HFFc6 (cell line): ENCODE data around the gene MAPKBP1. TPM values are rescaled to one million over a fixed set of nuclear protein-coding genes. Genes with fewer than 3 reads are reported as not detected.

Source experiments
- DNase-seq: peaks from one replicate; pipeline ENCODE4 v3.0.0-alpha.2; 2018
- H3K27ac Mint-ChIP-seq: 2 replicates; pipeline ENCODE4 v1.8.0; 2020; ENCODE audit warnings: mild to moderate bottlenecking, mixed read lengths
- H3K27me3 Mint-ChIP-seq: 2 replicates; pipeline ENCODE4 v1.8.0; 2021; ENCODE audit warnings: mild to moderate bottlenecking, moderate library complexity, mixed read lengths; ENCODE audit not compliant: insufficient read depth
- H3K36me3 Mint-ChIP-seq: 2 replicates; pipeline ENCODE4 v1.8.0; 2021; ENCODE audit warnings: low read depth, mixed read lengths
- H3K4me1 Mint-ChIP-seq: 2 replicates; pipeline ENCODE4 v1.8.0; 2020; ENCODE audit warnings: low read depth, mixed read lengths
- H3K4me3 Mint-ChIP-seq: 2 replicates; pipeline ENCODE4 v1.8.0; 2020; ENCODE audit warnings: mild to moderate bottlenecking, moderate library complexity, mixed read lengths
- H3K9me3 Mint-ChIP-seq: 2 replicates; pipeline ENCODE4 v1.8.0; 2020; ENCODE audit warnings: mild to moderate bottlenecking, mixed read lengths
- total RNA-seq, 6 experiments: library from RNA; stranded (reverse); fragmentation: NEBNext Ultra II Directional; extraction: Animal tissue kit (Norgen Biotek cat#: 25700); gene quantifications; 2 replicates in 1 of 6; 3 replicates in 5 of 6; pipeline ENCODE4 v1.2.3, GENCODE V29; 2021
- TF ChIP-seq, protein P1 (sequence below): fragments of 200-600 bp; sonication (generic); IDR thresholded peaks from 2 replicates; pipeline ENCODE4 v1.5.0; 2021; ENCODE audit warnings: antibody characterized with exemption, mild to moderate bottlenecking

Gene MAPKBP1
- total RNA-seq, 6 experiments from 2014 or later: 15.7 to 22.4 (median 18.1) TPM

DNA sequence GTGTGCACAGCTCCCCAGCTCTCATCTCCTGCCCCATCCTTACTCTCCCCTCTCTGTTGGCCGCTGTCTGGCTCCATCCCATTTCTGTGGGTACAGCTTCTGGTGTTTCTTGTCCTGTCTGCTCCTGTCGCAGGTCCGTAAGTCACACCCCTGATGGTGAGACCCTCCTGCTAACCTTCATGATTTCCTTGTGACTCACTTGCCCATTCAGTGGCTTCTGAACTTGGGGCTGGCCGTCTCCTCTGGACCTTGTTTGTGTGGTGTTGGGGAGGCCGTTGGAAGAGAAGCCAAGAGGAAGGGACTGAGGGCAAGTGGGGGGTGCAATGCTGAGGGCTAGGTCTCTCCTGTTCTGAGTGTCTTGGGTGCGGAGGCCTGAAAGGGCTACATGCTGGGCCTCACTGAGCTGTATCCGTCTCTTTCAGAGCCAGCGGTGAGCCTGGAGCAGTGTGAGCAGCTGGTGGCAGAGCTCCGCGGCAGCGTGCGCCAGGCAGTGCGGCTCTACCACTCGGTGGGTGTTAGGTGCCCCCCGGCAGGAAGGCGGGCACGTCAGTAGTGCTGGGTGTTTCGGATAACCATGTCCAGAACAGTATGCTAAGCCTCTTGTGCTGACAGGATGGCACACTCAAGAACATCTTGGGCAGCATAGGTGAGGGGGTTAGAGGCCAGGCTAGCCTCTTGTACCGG, 49.9 kb downstream of the MAPKBP1 start:
- H3K36me3 Mint-ChIP-seq: peaks cover 12% of the 10 kb centered on the region; the same call in 1 of the 2 replicates
- H3K27ac Mint-ChIP-seq: no peak overlapping the region

DNA sequence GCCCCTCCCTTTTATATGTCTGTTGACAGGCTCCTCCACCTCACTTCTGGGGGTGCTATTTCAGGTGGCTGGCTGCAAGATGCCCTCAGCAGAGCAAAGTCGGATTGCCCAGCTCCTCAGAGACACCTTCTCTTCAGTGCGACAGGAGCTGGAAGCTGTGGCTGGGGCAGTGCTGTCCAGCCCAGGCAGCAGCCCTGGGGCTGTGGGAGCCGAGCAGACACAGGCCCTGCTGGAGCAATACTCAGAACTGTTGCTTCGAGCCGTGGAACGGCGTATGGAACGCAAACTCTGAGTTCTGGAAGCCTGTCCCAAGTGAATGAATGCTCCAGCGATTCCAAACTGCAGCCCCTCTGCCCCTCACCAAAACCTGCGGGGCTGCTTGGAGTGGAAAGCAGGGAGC, 50.9 kb downstream of the MAPKBP1 start:
- Mint-ChIP-seq H3K27ac (no peak overlapping the region), H3K4me1 (peaks cover 15% of the 10 kb centered on the region), H3K36me3 (peaks cover 5% of the 10 kb centered on the region; the same call in 1 of the 2 replicates), H3K9me3 (no peaks in the 10 kb centered on the region), H3K27me3 (peaks cover 4% of the 10 kb centered on the region), H3K4me3 (no peak overlapping the region)
- TF ChIP-seq, protein P1, sequence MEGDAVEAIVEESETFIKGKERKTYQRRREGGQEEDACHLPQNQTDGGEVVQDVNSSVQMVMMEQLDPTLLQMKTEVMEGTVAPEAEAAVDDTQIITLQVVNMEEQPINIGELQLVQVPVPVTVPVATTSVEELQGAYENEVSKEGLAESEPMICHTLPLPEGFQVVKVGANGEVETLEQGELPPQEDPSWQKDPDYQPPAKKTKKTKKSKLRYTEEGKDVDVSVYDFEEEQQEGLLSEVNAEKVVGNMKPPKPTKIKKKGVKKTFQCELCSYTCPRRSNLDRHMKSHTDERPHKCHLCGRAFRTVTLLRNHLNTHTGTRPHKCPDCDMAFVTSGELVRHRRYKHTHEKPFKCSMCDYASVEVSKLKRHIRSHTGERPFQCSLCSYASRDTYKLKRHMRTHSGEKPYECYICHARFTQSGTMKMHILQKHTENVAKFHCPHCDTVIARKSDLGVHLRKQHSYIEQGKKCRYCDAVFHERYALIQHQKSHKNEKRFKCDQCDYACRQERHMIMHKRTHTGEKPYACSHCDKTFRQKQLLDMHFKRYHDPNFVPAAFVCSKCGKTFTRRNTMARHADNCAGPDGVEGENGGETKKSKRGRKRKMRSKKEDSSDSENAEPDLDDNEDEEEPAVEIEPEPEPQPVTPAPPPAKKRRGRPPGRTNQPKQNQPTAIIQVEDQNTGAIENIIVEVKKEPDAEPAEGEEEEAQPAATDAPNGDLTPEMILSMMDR: no peak
- DNase-seq: no peak

More for the DNA sequence above, 49.9 kb downstream of the MAPKBP1 start:
- TF ChIP-seq, protein P1: no peak
- no peak for DNase-seq
- H3K4me1 Mint-ChIP-seq: peaks cover 21% of the 10 kb centered on the region
- no peak overlapping the region for H3K4me3 Mint-ChIP-seq
- H3K27me3 Mint-ChIP-seq: peaks cover 4% of the 10 kb centered on the region
- no peaks in the 10 kb centered on the region for H3K9me3 Mint-ChIP-seq

DNA sequence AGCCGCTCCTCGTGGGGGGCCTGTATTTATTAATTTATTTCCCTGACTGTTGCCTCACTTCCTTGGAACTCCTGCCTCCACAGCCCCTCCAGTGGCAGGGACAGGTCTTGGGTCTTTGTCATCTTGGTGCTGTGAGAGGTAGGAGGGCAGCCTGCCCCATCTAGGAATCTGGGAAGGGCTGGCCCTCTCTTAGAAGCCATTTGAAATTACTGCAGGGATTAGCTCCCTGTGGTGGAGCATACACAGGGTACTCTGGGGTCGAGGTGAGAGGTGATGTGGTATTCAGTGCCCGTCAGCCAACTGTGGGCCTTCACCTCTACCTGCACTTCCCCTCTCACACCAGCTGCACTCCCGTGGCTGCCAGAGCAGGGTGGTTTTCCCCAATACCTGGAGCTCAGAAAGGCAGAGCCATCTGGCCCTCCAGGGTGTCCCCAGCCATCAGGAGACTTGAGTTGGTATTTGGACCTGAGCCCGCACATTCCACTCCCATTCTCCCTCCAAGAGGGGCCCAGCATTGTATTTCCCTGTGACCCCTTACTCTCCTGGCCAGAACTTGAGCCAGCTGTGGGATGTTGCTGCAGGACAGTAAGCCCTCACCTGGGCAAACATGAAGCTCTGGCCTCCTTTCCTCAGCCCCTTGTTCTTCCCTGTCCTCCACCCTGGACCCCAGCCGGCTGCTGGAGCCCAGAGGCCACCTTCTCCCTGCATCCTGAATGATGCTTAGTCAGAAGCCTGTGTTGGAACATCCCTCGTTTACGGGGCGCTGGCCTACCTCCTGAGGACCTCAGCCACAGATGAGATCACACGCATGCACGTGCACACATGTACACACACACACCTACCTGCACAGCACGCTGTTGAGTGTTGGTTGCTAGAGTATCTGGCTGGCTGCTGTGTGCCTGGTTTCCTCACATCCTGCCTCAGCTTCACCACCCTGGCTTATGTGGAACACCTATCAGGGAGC, 51.6 kb downstream of the MAPKBP1 start:
- H3K27ac Mint-ChIP-seq: no peak overlapping the region
- peaks cover 6% of the 10 kb centered on the region for H3K27me3 Mint-ChIP-seq
- no peaks in the 10 kb centered on the region for H3K9me3 Mint-ChIP-seq
- DNase-seq: no peak
- H3K4me1 Mint-ChIP-seq: peaks cover 15% of the 10 kb centered on the region
- peaks cover 5% of the 10 kb centered on the region; the same call in 1 of the 2 replicates for H3K36me3 Mint-ChIP-seq
- no peak overlapping the region for H3K4me3 Mint-ChIP-seq
- TF ChIP-seq, protein P1: 0 out of 2 replicates have a peak, but pooled peaks have one; percentile 9

DNA sequence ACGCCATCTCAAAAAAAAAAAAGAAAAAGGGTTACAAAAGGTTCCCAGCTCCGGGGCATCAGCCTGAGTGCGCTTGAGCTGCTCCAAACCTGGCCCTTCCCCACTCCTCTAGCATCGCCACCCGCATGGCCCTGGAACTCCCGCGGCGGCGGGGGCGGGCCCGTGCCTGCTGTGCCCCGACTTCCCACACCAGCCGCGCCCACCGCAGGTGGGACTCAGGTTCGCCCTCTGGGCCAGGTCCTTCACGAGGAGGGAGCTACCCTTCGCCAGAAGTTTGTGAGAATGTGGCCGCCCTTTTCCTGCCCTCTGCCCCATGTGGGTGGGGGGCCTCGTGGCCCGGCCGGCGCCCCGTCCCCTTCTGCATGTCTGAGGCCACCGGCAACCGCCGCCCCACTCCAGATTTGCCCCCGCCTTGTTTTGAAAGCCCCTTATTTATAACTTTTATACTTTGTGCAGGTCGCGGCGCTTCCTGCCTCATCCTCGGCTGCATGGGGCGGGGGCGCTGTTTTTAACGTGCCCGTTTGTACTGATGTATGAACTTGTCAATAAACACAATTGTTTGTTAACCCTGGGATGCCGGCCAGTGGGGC, 53.1 kb downstream of the MAPKBP1 start:
- no peaks in the 10 kb centered on the region for H3K9me3 Mint-ChIP-seq
- no peak for DNase-seq
- peak overlapping the region; percentile 91 for H3K4me3 Mint-ChIP-seq
- peak overlapping the region; percentile 66 for H3K27ac Mint-ChIP-seq
- TF ChIP-seq, protein P1: peak; percentile 37
- H3K27me3 Mint-ChIP-seq: peaks cover 6% of the 10 kb centered on the region
- H3K4me1 Mint-ChIP-seq: peaks cover 15% of the 10 kb centered on the region
- peaks cover 5% of the 10 kb centered on the region; the same call in 1 of the 2 replicates for H3K36me3 Mint-ChIP-seq
